Kidney (tissue), 14 donors: ENCODE results near the gene CAPN7. TPM values are rescaled to one million over a fixed set of nuclear protein-coding genes. Genes with fewer than 3 reads are reported as not detected.

Source experiments
- DNase-seq, 5 donors: peaks; one replicate each; pipeline ENCODE4 v3.0.0-alpha.2; 2013 to 2020
- FAIRE-seq: peaks from 2 replicates; lab custom pipeline; 2012; peaks lifted over from hg19 to GRCh38; lab: Jason Lieb, UNC
- H3K27ac ChIP-seq, 2 donors: one replicate each; pipeline ENCODE4 v1.7.0; 2013; ENCODE audit warnings: low read depth in 2 of 2, low read length in 2 of 2, inconsistent platforms in 1 of 2
- H3K27me3 ChIP-seq: one replicate; pipeline ENCODE4 v1.7.1; 2013; ENCODE audit warnings: low read length, inconsistent platforms; ENCODE audit not compliant: control insufficient read depth, insufficient read depth
- H3K36me3 ChIP-seq, 3 donors: one replicate each; pipeline versions ENCODE4 v1.7.0 to v1.7.1; 2013; ENCODE audit warnings: low read length in 3 of 3, control low read depth in 1 of 3, inconsistent platforms in 1 of 3; ENCODE audit not compliant: insufficient read depth in 3 of 3, control insufficient read depth in 2 of 3
- H3K4me1 ChIP-seq, 3 donors: one replicate each; pipeline versions ENCODE4 v1.7.0 to v1.7.1; 2013; ENCODE audit warnings: low read length in 3 of 3, inconsistent platforms in 1 of 3, low read depth in 1 of 3; ENCODE audit not compliant: control insufficient read depth in 2 of 3, insufficient read depth in 2 of 3
- H3K4me3 ChIP-seq, 3 donors: one replicate each; pipeline versions ENCODE4 v1.7.0 to v1.8.1; 2013; ENCODE audit warnings: low read length in 3 of 3, control low read depth in 1 of 3, inconsistent platforms in 1 of 3
- H3K9ac ChIP-seq, 3 donors: one replicate each; pipeline versions ENCODE4 v1.7.0 to v1.7.1; 2013; ENCODE audit warnings: low read length in 3 of 3, control low read depth in 1 of 3, inconsistent platforms in 1 of 3
- H3K9me3 ChIP-seq, 3 donors: one replicate each; pipeline versions ENCODE4 v1.7.0 to v1.7.1; 2013; ENCODE audit warnings: low read length in 3 of 3, control low read depth in 1 of 3, inconsistent platforms in 1 of 3; ENCODE audit not compliant: control insufficient read depth in 2 of 3, insufficient read depth in 1 of 3
- CTCF ChIP-seq: IDR thresholded peaks from 3 replicates; pipeline ENCODE4 v1.5.1; 2012; ENCODE audit warnings: mild to moderate bottlenecking, moderate library complexity, borderline replicate concordance; ENCODE audit not compliant: insufficient read depth; ENCODE audit errors: extremely low read depth
- intact Hi-C: fragments of 100-400 bp; cut with DNase I; formaldehyde crosslinking; loops from one replicate; pipeline ENCODE4 v1.11.1; 2022
- polyA plus RNA-seq: library from polyadenylated mRNA; stranded (reverse); fragments of 350-450 nt; fragmentation: Illumina TruSeq; extraction: RNeasy Lipid Tissue Mini Kit (QIAGEN cat#74804); gene quantifications from one replicate; pipeline ENCODE4 v1.2.3, GENCODE V29; 2014; ENCODE audit warnings: low read depth, low replicate concordance; ENCODE audit not compliant: insufficient read depth
- total RNA-seq: library from RNA; stranded (reverse); fragmentation: NEBNext Ultra II Directional; extraction: Animal tissue kit (Norgen Biotek cat#: 25700); gene quantifications from one replicate; pipeline ENCODE4 v1.2.1, GENCODE V29; 2021
- donor health status: control.
- donor health status: control.
- donor health status: control.
- donor health status: control.
- donor health status: control.
- donor health status: DM: yes; HTN: yes; CAD: no.
- donor health status: Normal renal cell carcinoma (clear cell type).

CAPN7 gene
- total and polyA plus RNA-seq, 2 donors from 2014 or later, result 14.9 to 40.7 TPM

GRCh38 chr3:15263120-15263519 is 57.1 kb downstream of the CAPN7 start:
- H3K9me3 ChIP-seq, result no peaks in the 10 kb centered on the region
- FAIRE-seq, result no peak
- H3K9ac ChIP-seq, result no peak overlapping the region
- H3K4me3 ChIP-seq, result no peak overlapping the region
- intact Hi-C loops, result no loop called here
- H3K27ac ChIP-seq, result no peak overlapping the region
- no peaks in the 10 kb centered on the region for H3K27me3 ChIP-seq
- H3K4me1 ChIP-seq, result peaks cover 0 to 10% (median 3%) of the 10 kb centered on the region in 3 donors
- no peak for DNase-seq
- no peak for TF ChIP-seq CTCF
- H3K36me3 ChIP-seq, result peaks cover 0 to 26% (median 26%) of the 10 kb centered on the region in 3 donors

- FAIRE-seq (no peak), DNase-seq (no peak)
- H3K4me1 ChIP-seq, result peaks cover 0 to 10% (median 3%) of the 10 kb centered on the region in 3 donors
- peaks cover 0 to 22% (median 21%) of the 10 kb centered on the region in 3 donors for H3K36me3 ChIP-seq
- H3K4me3 ChIP-seq, result no peak overlapping the region
- no peaks in the 10 kb centered on the region for H3K9me3 ChIP-seq
- H3K9ac ChIP-seq, result no peak overlapping the region
- intact Hi-C loops, result no loop called here
- H3K27ac ChIP-seq, result no peak overlapping the region
- no peaks in the 10 kb centered on the region for H3K27me3 ChIP-seq
- no peak for TF ChIP-seq CTCF
Observed at GRCh38 chr3:15263926-15264325, 57.9 kb downstream of the CAPN7 start.

- DNase-seq, result no peak
- no peaks in the 10 kb centered on the region for H3K27me3 ChIP-seq
- H3K9ac ChIP-seq, result no peak overlapping the region
- FAIRE-seq, result no peak
- intact Hi-C loops, result no loop called here
- no peak for TF ChIP-seq CTCF
- H3K9me3 ChIP-seq, result no peaks in the 10 kb centered on the region
- H3K27ac ChIP-seq, result peak overlapping the region in 1 of 2 donors; percentile 5
- H3K4me3 ChIP-seq, result no peak overlapping the region
- peaks cover 0 to 10% (median 6%) of the 10 kb centered on the region in 3 donors for H3K4me1 ChIP-seq
- peaks cover 0 to 20% (median 20%) of the 10 kb centered on the region in 3 donors for H3K36me3 ChIP-seq
Observed at GRCh38 chr3:15264486-15264885, 58.4 kb downstream of the CAPN7 start.
